Liver (tissue), 3 donors: ENCODE measurements around the gene GTPBP2.

ENCODE experiments used
- CTCF ChIP-seq: fragments of 150-350 bp; IDR thresholded peaks from 2 replicates; pipeline ENCODE4 v1.5.1; 2017; ENCODE audit warnings: improper control_type of control experiment, low read depth, low read length; ENCODE audit not compliant: missing input control
- GABPA ChIP-seq, 2 donors: IDR thresholded peaks in 1 of 2; conservative IDR thresholded peaks in 1 of 2; 2 replicates each; pipeline ENCODE4 v1.6.1; 2016; ENCODE audit warnings: antibody characterized with exemption in 2 of 2, mild to moderate bottlenecking in 1 of 2, moderate library complexity in 1 of 2
- HNF4G ChIP-seq: IDR thresholded peaks from 2 replicates; pipeline ENCODE4 v1.6.1; 2016; ENCODE audit warnings: antibody characterized with exemption
- JUND ChIP-seq, 2 donors: IDR thresholded peaks; 2 replicates each; pipeline ENCODE4 v1.6.1; 2016; ENCODE audit warnings: antibody characterized with exemption in 2 of 2
- ZBTB33 ChIP-seq: IDR thresholded peaks from 2 replicates; pipeline ENCODE4 v1.6.1; 2016; ENCODE audit warnings: antibody characterized with exemption
- donor health status: healthy.
- donor health status: healthy.

GRCh38 chr6:43674921-43675320, 45.9 kb upstream of the GTPBP2 start:
- TF ChIP-seq CTCF (no peak), JUND (IDR thresholded peaks at IDR 0.05) (no peak), HNF4G (no peak), ZBTB33 (no peak), GABPA (IDR thresholded peaks at IDR 0.05 in 1 of 2, conservative IDR thresholded peaks at IDR 0.05 in 1 of 2) (no peak)
